ENCODE measurements around the gene IP6K2.
"Not testable (repeated sequence)": the region's sequence is repeated elsewhere in the genome, so short reads cannot be mapped to it uniquely, and the experiment has no call there.

IP6K2 gene, protein sequence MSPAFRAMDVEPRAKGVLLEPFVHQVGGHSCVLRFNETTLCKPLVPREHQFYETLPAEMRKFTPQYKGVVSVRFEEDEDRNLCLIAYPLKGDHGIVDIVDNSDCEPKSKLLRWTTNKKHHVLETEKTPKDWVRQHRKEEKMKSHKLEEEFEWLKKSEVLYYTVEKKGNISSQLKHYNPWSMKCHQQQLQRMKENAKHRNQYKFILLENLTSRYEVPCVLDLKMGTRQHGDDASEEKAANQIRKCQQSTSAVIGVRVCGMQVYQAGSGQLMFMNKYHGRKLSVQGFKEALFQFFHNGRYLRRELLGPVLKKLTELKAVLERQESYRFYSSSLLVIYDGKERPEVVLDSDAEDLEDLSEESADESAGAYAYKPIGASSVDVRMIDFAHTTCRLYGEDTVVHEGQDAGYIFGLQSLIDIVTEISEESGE

GRCh38 chr3:48716982-48717746 lies at the start of gene IP6K2:
TSS of gene IP6K2 (minus strand) at chr3:48717221. CDS start at chr3:48695291, 21,930 bp downstream.
- peak; percentile 97 to 98 for DNase-seq (ENCODE audit: low read depth in 2 of 2)

DNA sequence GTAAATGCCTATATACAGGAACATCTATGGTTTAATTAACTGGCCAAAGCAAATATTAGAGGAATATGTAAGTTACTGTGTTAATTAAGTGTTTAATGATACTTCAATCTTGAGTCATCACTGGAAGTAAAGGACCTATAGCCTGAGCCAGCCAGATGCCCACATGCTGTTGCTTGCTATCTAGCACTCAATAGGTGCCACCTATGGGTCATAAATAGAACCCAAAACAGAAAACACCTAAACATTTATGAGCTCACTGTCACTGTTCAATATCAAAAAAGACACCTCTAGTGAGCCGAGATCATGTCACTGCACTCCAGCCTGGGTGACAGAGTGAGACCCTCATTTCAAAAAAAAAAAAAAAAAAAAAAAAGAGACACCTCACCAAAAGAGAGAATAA lies 48.4 kb upstream of the IP6K2 start:
- DNase-seq (ENCODE audit: low read depth in 2 of 2): no peak

DNA sequence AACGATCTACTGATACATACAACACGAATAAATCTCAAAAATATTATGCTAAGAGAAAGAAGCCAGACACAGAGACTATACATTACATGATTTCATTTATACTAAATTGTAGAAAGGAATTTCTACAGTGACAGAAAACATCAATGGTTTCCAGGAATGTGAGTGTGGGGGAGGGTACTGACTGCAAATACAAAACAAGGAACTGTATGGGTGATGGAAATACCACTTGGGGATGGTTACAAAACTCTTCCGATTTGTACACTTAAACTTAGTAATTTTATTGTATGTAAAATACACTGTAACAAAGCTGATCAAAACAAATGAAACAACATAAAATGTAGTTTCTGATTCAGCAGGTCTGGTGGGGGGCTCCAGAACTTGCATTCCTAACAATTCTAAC lies 45.8 kb upstream of the IP6K2 start:
- DNase-seq (ENCODE audit: low read depth in 2 of 2): no peak

DNA sequence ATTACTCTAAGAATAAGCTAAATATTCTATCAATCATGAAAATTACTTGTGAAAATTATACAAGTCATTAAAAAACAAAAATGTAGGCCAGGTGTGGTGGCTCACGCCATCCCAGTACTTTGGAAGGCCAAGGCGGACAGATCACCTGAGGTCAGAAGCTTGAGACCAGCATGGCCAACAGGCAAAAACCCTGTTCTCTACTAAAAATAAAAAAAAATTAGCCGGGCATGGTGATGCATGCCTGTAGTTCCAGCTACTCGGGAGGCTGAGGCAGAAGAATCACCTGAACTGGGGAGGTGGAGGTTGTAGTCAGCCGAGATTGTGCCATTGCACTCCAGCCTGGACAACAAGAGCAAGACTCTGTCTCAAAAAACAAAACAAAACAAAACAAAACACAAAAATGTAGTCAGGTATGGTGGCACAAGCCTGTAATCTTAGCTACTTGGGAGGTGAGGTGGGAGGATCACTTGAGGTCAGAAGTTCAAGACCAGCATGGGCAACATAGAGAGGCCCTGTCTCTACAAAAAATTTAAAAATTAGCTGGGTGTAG lies 43.0 kb upstream of the IP6K2 start:
- not testable (repeated sequence) for DNase-seq (ENCODE audit: low read depth in 2 of 2)

- DNase-seq (ENCODE audit: low read depth in 2 of 2): not testable (repeated sequence)
Measured at GRCh38 chr3:48759531-48759930, 42.5 kb upstream of the IP6K2 start.

GRCh38 chr3:48759071-48759470 lies 42.0 kb upstream of the IP6K2 start:
- no peak for DNase-seq (ENCODE audit: low read depth in 2 of 2)

DNA sequence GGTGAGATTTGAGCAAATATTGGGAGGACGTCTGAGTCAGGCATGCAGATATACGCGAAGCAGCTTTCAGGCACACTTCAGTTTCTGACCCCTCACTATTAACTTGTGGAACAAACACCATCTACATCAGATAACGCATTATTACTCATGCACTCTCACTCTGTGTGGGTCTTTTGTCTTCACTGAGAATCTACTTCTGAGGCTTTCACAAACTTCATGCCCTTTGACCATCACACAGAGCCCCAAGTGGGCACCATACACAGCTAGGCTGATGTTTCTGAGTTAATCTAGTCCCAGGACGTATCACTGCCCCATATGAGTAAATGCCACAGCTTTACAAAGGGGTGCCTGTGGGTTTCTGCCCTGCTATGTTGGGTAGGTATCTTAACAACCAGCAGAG lies 39.6 kb upstream of the IP6K2 start:
- DNase-seq (ENCODE audit: low read depth in 2 of 2): no peak

- DNase-seq (ENCODE audit: low read depth in 2 of 2): no peak
Measured at GRCh38 chr3:48750856-48751255, 33.8 kb upstream of the IP6K2 start.

- DNase-seq (ENCODE audit: low read depth in 2 of 2): no peak
Measured at GRCh38 chr3:48748754-48749153, 31.7 kb upstream of the IP6K2 start.

GRCh38 chr3:48747706-48748105 lies 30.7 kb upstream of the IP6K2 start:
- no peak for DNase-seq (ENCODE audit: low read depth in 2 of 2)

- DNase-seq (ENCODE audit: low read depth in 2 of 2): no peak
Measured at GRCh38 chr3:48747015-48747615, 30.1 kb upstream of the IP6K2 start.

DNA sequence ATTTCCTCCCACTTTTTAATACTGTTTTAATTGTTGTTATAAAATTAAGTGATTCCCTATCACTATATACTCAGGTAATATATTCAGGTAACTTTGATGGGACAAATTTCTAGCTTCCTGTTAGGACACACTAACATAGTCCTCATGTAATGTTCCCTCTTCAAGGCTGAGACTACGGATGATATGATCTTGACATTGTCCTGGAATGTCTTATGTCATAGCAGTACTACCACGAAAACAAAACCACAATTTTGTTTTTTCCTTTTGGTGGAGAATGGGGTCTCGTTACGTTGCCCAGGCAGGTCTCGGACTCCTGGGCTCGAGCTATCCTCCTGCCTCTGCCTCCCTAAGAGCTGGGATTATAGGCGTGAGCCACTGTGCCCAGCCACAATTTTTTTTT lies 26.8 kb upstream of the IP6K2 start:
- no peak for DNase-seq (ENCODE audit: low read depth in 2 of 2)

- not testable (repeated sequence) for DNase-seq (ENCODE audit: low read depth in 2 of 2)
Measured at GRCh38 chr3:48741226-48741625, 24.2 kb upstream of the IP6K2 start.

GRCh38 chr3:48739955-48740823 lies 23.2 kb upstream of the IP6K2 start:
- DNase-seq (ENCODE audit: low read depth in 2 of 2): peak; percentile 4 to 13

DNA sequence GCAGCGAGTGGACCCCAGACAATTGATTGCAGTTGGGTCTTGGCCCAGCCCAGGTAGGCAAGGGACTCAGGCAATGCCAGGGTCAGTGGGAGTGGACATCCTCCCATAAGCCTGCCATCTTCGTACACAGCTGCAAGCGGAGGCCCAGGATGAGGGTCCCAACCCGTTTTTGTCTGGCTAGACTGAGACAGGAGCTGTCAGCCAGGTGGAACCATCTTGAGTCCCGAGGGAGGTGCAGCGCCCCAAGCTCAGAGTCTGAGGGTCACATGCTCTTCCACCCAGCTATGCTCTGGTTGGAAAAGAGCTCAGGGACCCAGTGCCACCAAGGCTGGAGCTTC lies 22.6 kb upstream of the IP6K2 start:
- no peak for DNase-seq (ENCODE audit: low read depth in 2 of 2)

- DNase-seq (ENCODE audit: low read depth in 2 of 2): no peak
Measured at GRCh38 chr3:48738926-48739616, 22.1 kb upstream of the IP6K2 start.

- no peak for DNase-seq (ENCODE audit: low read depth in 2 of 2)
Measured at GRCh38 chr3:48738144-48738536, 21.1 kb upstream of the IP6K2 start.

GRCh38 chr3:48735075-48735767 lies 18.2 kb upstream of the IP6K2 start:
- not testable (repeated sequence) for DNase-seq (ENCODE audit: low read depth in 2 of 2)

DNA sequence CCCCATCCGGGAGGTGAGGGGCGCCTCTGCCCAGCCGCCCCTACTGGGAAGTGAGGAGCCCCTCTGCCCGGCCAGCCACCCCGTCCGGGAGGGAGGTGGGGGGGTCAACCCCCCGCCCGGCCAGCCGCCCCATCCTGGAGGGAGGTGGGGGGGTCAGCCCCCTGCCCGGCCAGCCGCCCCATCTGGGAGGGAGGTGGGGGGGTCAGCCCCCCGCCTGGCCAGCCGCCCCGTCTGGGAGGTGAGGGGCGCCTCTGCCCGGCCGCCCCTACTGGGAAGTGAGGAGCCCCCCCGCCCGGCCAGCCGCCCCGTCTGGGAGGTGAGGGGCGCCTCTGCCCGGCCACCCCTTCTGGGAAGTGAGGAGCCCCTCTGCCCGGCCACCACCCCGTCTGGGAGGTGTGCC lies 17.5 kb upstream of the IP6K2 start:
- not testable (repeated sequence) for DNase-seq (ENCODE audit: low read depth in 2 of 2)

Measured in activated CD8-positive, alpha-beta memory T cell treated with anti-CD3 and anti-CD28 coated beads for 4 hours (primary cell).